BJ (cell line): ENCODE data around the gene PCDH9. TPM values are rescaled to one million over a fixed set of nuclear protein-coding genes. Genes with fewer than 3 reads are reported as not detected.
A peak's percentile ranks its signal among the peaks of the same experiment; 100 is the strongest.

Experiments
- CTCF ChIA-PET: fragments of 350-600 bp; formaldehyde crosslinking; extraction: SDS; loops from one replicate; lab custom pipeline; 2021; ENCODE audit warnings: antibody characterized with exemption, inconsistent platforms; lab: Yijun Ruan, JAX
- POLR2A ChIA-PET: fragments of 300-600 bp; sonication (Branson Sonifier 250); formaldehyde crosslinking; extraction: SDS; loops from one replicate; lab custom pipeline; 2021; ENCODE audit warnings: antibody characterized with exemption; lab: Charles Lee
- DNase-seq: peaks from one replicate; pipeline ENCODE4 v3.0.0-alpha.2; 2011; ENCODE audit warnings: low read depth
- H3K27me3 ChIP-seq: 2 replicates; pipeline ENCODE4 v1.6.0; 2011; ENCODE audit warnings: low read length; ENCODE audit not compliant: control insufficient read depth, insufficient read depth
- H3K36me3 ChIP-seq: 2 replicates; pipeline ENCODE4 v1.5.1; 2011; ENCODE audit warnings: low read length; ENCODE audit not compliant: control insufficient read depth, insufficient read depth
- H3K4me3 ChIP-seq: 2 replicates; pipeline ENCODE4 v1.5.1; 2011; ENCODE audit warnings: low read depth, mild to moderate bottlenecking, control low read depth, low read length
- CTCF ChIP-seq: IDR thresholded peaks from 2 replicates; pipeline ENCODE4 v1.5.1; 2011; ENCODE audit warnings: low read depth, mild to moderate bottlenecking, control low read depth, inconsistent platforms, low read length, moderate library complexity; ENCODE audit not compliant: insufficient read depth
- polyA minus RNA-seq: library from RNA; depleted of rRNA, polyadenylated mRNA; stranded (reverse); fragments of >200 nt; gene quantifications from 2 replicates; pipeline ENCODE4 v1.2.3, GENCODE V29; 2011; rRNA and poly(A)+ RNA removed
- polyA plus RNA-seq: library from polyadenylated mRNA; depleted of rRNA; stranded (reverse); fragments of >200 nt; gene quantifications from 2 replicates; pipeline ENCODE4 v1.2.3, GENCODE V29; 2011; rRNA removed

PCDH9 gene
- polyA plus RNA-seq (2.3 and 4.1 TPM in 2 replicates), polyA minus RNA-seq (9.9 and 12.3 TPM in 2 replicates)

DNA sequence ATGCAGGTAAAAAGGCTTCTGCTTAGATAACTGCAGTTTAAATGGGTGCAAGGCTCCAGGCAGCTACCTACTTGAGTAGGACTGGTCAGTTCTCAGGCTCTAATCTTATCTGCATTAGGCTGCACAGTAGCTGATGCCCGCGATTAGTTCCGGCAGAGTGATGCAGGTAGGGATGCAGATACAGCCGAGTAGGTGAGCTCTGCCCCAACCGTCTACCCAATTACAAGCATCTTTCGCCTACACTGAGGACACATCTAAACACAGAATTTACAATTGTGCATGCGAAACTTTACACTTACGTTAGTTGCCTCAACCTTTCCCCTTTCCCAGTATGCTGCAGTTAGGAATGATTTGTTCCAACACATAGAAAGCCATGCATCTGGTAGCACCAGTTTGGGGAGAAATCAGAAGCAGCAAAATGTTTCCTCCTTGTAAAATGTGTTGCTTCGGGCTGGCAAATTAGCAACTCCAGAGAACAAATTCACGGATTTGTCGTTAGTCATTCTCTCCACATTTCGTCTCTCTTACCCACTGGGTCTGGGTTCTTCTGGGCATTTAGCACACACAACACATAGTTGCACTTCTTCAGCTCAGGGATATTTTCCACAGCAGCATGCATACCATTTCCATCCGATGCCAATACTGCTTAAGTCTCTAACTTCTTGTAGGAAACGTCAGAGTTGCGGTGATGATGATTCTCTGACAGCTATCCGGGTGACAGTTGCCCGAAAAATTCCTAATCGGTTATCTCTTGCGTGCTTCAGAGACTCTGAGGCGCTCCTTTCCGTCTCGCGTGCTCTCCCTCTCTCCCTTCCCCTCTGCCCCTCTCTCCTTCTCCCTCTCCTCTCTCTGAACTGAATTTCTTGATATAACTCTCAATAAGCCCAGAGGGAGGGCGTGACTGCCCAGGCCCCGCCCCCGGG, at the start of gene PCDH9:
TSS of gene PCDH9 (minus strand) at position 856 of the 923 bp plus-strand sequence. CDS start 1,896 bp downstream, outside the sequence.
- TF ChIP-seq CTCF, result no peak

GRCh38 chr13:67278235-67278634, 48.1 kb upstream of the PCDH9 start:
- Histone ChIP-seq H3K27me3 (no peaks in the 10 kb centered on the region), H3K36me3 (no peaks in the 10 kb centered on the region), H3K4me3 (no peak overlapping the region)
- DNase-seq, result peak; percentile 46
- TF ChIP-seq CTCF, result no peak
- ChIA-PET POLR2A (no interaction called here), CTCF (interaction anchor here (1.0 kb wide), 1 partner anchor 14 kb away, joined by 3 read pairs; no protein-coding TSS in a partner anchor)

More for the DNA sequence above, at the start of gene PCDH9:
- CTCF ChIA-PET, result interaction anchor here (1.5 to 2.1 kb wide), 2 partner anchors 8 to 1572 kb away, joined by 3 to 8 read pairs; no protein-coding TSS in a partner anchor
- DNase-seq, result no peak
- H3K36me3 ChIP-seq, result no peaks in the 10 kb centered on the region
- H3K27me3 ChIP-seq, result no peaks in the 10 kb centered on the region
- POLR2A ChIA-PET, result no interaction called here
- H3K4me3 ChIP-seq, result peak within 1 kb of the TSS; percentile 85

DNA sequence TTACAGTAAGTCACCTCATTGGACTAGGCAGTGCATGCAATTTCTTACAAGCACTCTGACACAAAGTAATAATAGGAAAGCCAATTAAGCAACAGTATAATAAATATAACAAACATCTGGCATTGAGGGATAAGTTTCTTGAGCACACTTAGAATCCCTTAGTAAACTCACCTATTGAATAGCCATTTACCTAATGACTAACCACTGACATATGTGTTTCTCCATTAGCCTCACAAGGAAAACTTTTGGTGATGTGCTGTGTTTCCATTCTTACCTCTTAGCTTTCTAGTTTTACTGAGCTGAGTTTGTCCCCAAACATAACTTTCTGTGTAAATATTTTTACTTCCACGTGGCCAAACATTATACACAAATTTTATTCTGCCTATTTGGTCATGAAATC, 47.4 kb upstream of the PCDH9 start:
- Histone ChIP-seq H3K36me3 (no peaks in the 10 kb centered on the region), H3K4me3 (no peak overlapping the region), H3K27me3 (no peaks in the 10 kb centered on the region)
- no peak for DNase-seq
- ChIA-PET CTCF (no interaction called here), POLR2A (no interaction called here)
- no peak for TF ChIP-seq CTCF

- ChIA-PET POLR2A (no interaction called here), CTCF (no interaction called here)
- no peak for DNase-seq
- TF ChIP-seq CTCF, result no peak
- H3K36me3 ChIP-seq, result no peaks in the 10 kb centered on the region
- no peaks in the 10 kb centered on the region for H3K27me3 ChIP-seq
- H3K4me3 ChIP-seq, result no peak overlapping the region
Measured at GRCh38 chr13:67275351-67275960, 45.3 kb upstream of the PCDH9 start.

DNA sequence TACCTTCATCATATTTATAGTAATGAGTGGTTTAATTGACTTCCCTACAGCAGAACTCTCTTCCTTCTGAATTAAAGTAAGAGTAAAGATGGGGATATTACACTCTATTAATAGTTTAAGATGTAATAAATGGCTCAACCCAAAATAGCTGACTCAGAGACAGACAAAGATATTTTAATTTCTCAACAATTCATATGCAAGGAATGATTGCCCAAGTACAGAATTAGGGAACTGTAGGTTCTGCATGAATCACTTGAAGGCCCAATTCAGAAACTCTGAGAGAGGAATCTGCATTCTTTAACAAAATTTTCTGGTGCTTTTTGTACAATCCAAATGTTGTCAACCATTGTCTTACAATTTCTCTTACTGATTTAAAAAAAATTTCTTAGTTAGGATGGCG, 42.9 kb upstream of the PCDH9 start:
- CTCF ChIA-PET, result no interaction called here
- Histone ChIP-seq H3K36me3 (no peaks in the 10 kb centered on the region), H3K4me3 (no peak overlapping the region), H3K27me3 (no peaks in the 10 kb centered on the region)
- no peak for TF ChIP-seq CTCF
- POLR2A ChIA-PET, result no interaction called here
- DNase-seq, result no peak
